ENCODE results near the gene KCNMB2.

DNA sequence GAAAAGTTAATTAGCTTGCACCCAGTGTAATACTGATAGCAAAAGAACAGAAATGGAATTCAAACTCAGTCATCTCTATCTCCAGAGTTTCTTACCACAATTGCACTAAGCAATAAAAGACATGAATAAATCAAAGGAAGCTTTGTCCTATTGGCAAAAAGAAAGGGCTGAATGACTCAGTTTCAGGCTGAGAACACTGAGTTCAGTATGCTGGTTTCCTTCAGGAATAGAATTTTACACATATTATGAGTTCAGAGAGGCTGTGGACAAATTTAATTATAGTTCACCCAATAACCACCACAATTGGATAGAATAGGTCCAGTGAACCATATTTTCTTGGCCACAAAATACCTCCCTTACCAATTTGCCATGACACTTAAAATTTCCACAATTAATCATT is 249.7 kb downstream of the KCNMB2 start:
- TF ChIP-seq, protein P1, sequence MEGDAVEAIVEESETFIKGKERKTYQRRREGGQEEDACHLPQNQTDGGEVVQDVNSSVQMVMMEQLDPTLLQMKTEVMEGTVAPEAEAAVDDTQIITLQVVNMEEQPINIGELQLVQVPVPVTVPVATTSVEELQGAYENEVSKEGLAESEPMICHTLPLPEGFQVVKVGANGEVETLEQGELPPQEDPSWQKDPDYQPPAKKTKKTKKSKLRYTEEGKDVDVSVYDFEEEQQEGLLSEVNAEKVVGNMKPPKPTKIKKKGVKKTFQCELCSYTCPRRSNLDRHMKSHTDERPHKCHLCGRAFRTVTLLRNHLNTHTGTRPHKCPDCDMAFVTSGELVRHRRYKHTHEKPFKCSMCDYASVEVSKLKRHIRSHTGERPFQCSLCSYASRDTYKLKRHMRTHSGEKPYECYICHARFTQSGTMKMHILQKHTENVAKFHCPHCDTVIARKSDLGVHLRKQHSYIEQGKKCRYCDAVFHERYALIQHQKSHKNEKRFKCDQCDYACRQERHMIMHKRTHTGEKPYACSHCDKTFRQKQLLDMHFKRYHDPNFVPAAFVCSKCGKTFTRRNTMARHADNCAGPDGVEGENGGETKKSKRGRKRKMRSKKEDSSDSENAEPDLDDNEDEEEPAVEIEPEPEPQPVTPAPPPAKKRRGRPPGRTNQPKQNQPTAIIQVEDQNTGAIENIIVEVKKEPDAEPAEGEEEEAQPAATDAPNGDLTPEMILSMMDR (IDR thresholded peaks at IDR 0.05): no peak
- TF ChIP-seq POLR2A (IDR thresholded peaks at IDR 0.05): no peak
